Liver (tissue), 9 donors: Measurements from ENCODE around the gene THEMIS. TPM values are rescaled to one million over a fixed set of nuclear protein-coding genes. Genes with fewer than 3 reads are reported as not detected.

Source experiments
- DNase-seq: peaks from one replicate; pipeline ENCODE4 v3.0.0-alpha.2; 2017; ENCODE audit warnings: low spot score
- H3K27ac ChIP-seq, 2 donors: one replicate each; pipeline ENCODE4 v1.7.0; 2013; ENCODE audit warnings: inconsistent platforms in 2 of 2, low read length in 2 of 2, control low read depth in 1 of 2, low read depth in 1 of 2, mild to moderate bottlenecking in 1 of 2
- H3K27me3 ChIP-seq, 4 donors: one replicate each; pipeline versions ENCODE4 v1.6.1 to v1.7.0; 2013; ENCODE audit warnings: low read length in 3 of 4, inconsistent platforms in 1 of 4, mild to moderate bottlenecking in 1 of 4, moderate library complexity in 1 of 4; ENCODE audit not compliant: control insufficient read depth in 4 of 4, insufficient read depth in 4 of 4
- H3K36me3 ChIP-seq, 4 donors: one replicate each; pipeline versions ENCODE4 v1.6.1 to v1.7.0; 2013; ENCODE audit warnings: low read length in 3 of 4, mild to moderate bottlenecking in 3 of 4, low read depth in 1 of 4, moderate library complexity in 1 of 4; ENCODE audit not compliant: control insufficient read depth in 4 of 4, insufficient read depth in 3 of 4
- H3K4me1 ChIP-seq, 4 donors: one replicate each; pipeline versions ENCODE4 v1.6.1 to v1.7.0; 2013; ENCODE audit warnings: low read length in 3 of 4, mild to moderate bottlenecking in 3 of 4, moderate library complexity in 1 of 4; ENCODE audit not compliant: control insufficient read depth in 4 of 4, insufficient read depth in 4 of 4
- H3K4me3 ChIP-seq, 3 donors: one replicate each; pipeline versions ENCODE4 v1.6.1 to v1.7.0; 2013; ENCODE audit warnings: low read length in 3 of 3, control low read depth in 1 of 3, low read depth in 1 of 3, mild to moderate bottlenecking in 1 of 3
- H3K9ac ChIP-seq, 2 donors: one replicate each; pipeline ENCODE4 v1.7.0; 2013; ENCODE audit warnings: low read length in 2 of 2, mild to moderate bottlenecking in 2 of 2, moderate library complexity in 2 of 2, control low read depth in 1 of 2, low read depth in 1 of 2
- H3K9me3 ChIP-seq, 4 donors: one replicate each; pipeline versions ENCODE4 v1.6.1 to v1.7.0; 2013; ENCODE audit warnings: low read length in 3 of 4; ENCODE audit not compliant: control insufficient read depth in 4 of 4
- ATF3 ChIP-seq: IDR thresholded peaks from 2 replicates; pipeline ENCODE4 v1.6.1; 2016; ENCODE audit warnings: antibody characterized with exemption
- CTCF ChIP-seq: fragments of 150-350 bp; IDR thresholded peaks from 2 replicates; pipeline ENCODE4 v1.5.1; 2017; ENCODE audit warnings: improper control_type of control experiment, low read depth, low read length; ENCODE audit not compliant: missing input control
- EGR1 ChIP-seq, 2 donors: IDR thresholded peaks; 2 replicates each; pipeline ENCODE4 v1.6.1; 2016 to 2018; ENCODE audit warnings: antibody characterized with exemption in 2 of 2, low read depth in 2 of 2
- FOXA1 ChIP-seq: IDR thresholded peaks from 2 replicates; pipeline ENCODE4 v1.6.1; 2016; ENCODE audit warnings: antibody characterized with exemption
- FOXA2 ChIP-seq: IDR thresholded peaks from 2 replicates; pipeline ENCODE4 v1.6.1; 2016; ENCODE audit warnings: antibody characterized with exemption
- GABPA ChIP-seq, 2 donors: IDR thresholded peaks in 1 of 2; conservative IDR thresholded peaks in 1 of 2; 2 replicates each; pipeline ENCODE4 v1.6.1; 2016; ENCODE audit warnings: antibody characterized with exemption in 2 of 2, mild to moderate bottlenecking in 1 of 2, moderate library complexity in 1 of 2
- HNF4A ChIP-seq, 2 donors: conservative IDR thresholded peaks; 2 replicates each; pipeline ENCODE4 v1.6.1; 2016; ENCODE audit warnings: antibody characterized with exemption in 2 of 2, mild to moderate bottlenecking in 2 of 2
- HNF4G ChIP-seq: IDR thresholded peaks from 2 replicates; pipeline ENCODE4 v1.6.1; 2016; ENCODE audit warnings: antibody characterized with exemption
- JUND ChIP-seq, 2 donors: IDR thresholded peaks; 2 replicates each; pipeline ENCODE4 v1.6.1; 2016; ENCODE audit warnings: antibody characterized with exemption in 2 of 2
- MAX ChIP-seq: IDR thresholded peaks from 2 replicates; pipeline ENCODE4 v1.6.1; 2016; ENCODE audit warnings: antibody characterized with exemption
- NR2F2 ChIP-seq: IDR thresholded peaks from 2 replicates; pipeline ENCODE4 v1.6.1; 2016; ENCODE audit warnings: antibody characterized with exemption
- RAD21 ChIP-seq, 2 donors: IDR thresholded peaks; 2 replicates each; pipeline ENCODE4 v1.6.1; 2016; ENCODE audit warnings: antibody characterized with exemption in 2 of 2, mild to moderate bottlenecking in 2 of 2
- REST ChIP-seq: IDR thresholded peaks from 2 replicates; pipeline ENCODE4 v1.6.1; 2016; ENCODE audit warnings: antibody characterized with exemption, mild to moderate bottlenecking
- RXRA ChIP-seq, 2 donors: IDR thresholded peaks; 2 replicates each; pipeline ENCODE4 v1.6.1; 2017 to 2018; ENCODE audit warnings: antibody characterized with exemption in 2 of 2, mild to moderate bottlenecking in 1 of 2
- SP1 ChIP-seq: IDR thresholded peaks from 2 replicates; pipeline ENCODE4 v1.6.1; 2018; ENCODE audit warnings: antibody characterized with exemption, mild to moderate bottlenecking
- TAF1 ChIP-seq: conservative IDR thresholded peaks from 2 replicates; pipeline ENCODE4 v1.6.1; 2016; ENCODE audit warnings: antibody characterized with exemption, mild to moderate bottlenecking
- YY1 ChIP-seq: IDR thresholded peaks from 2 replicates; pipeline ENCODE4 v1.6.1; 2016; ENCODE audit warnings: antibody characterized with exemption, mild to moderate bottlenecking
- ZBTB33 ChIP-seq: IDR thresholded peaks from 2 replicates; pipeline ENCODE4 v1.6.1; 2016; ENCODE audit warnings: antibody characterized with exemption
- WGBS: extraction: QIAGEN DNeasy Blood & Tissue Kit; methylation state at CpG from one replicate; pipeline ENCODE4 v1.1.7; 2013; 5-methylcytosine and 5-hydroxymethylcytosine counted together
- polyA plus RNA-seq, 2 donors: library from polyadenylated mRNA; stranded (reverse) in 1 of 2; unstranded in 1 of 2; fragments of 200-250 nt in 1 of 2; fragments of >200 nt in 1 of 2; fragmentation: Nextera tagmentation in 1 of 2; extraction: Ambion mirVana in 1 of 2; gene quantifications; one replicate each; pipeline versions ENCODE4 v1.2.1 to v1.2.3, GENCODE V29; 2013 to 2015
- total RNA-seq, 2 donors: library from RNA; depleted of rRNA; stranded (reverse); fragments of >200 nt; gene quantifications; one replicate each; pipeline ENCODE4 v1.2.3, GENCODE V29; 2014
- donor health status: healthy.
- donor health status: healthy.
- donor health status: healthy.
- donor health status: healthy.
- donor health status: healthy.

Gene THEMIS
- total and polyA plus RNA-seq, 4 donors, result 0.05 to 0.59 (median 0.21) TPM

- Histone ChIP-seq H3K27ac (no peak overlapping the region), H3K27me3 (peaks cover 0 to 4% (median 0%) of the 10 kb centered on the region in 4 donors), H3K9me3 (no peaks in the 10 kb centered on the region), H3K9ac (no peak overlapping the region), H3K4me1 (no peaks in the 10 kb centered on the region), H3K36me3 (no peaks in the 10 kb centered on the region), H3K4me3 (no peak overlapping the region)
- no peak for DNase-seq
- TF ChIP-seq EGR1 (IDR thresholded peaks at IDR 0.05; ENCODE audit: low read depth in 2 of 2), result no peak
- TF ChIP-seq RAD21 (IDR thresholded peaks at IDR 0.05), result peak; percentile 92 to 96
- peak; percentile 67 for TF ChIP-seq CTCF
Observed at GRCh38 chr6:127737009-127737486, 163.8 kb downstream of the THEMIS start.

GRCh38 chr6:127732927-127733326 is 167.9 kb downstream of the THEMIS start:
- WGBS, result 70% methylated on average over 3 of the region's 3 CpGs
- H3K36me3 ChIP-seq, result no peaks in the 10 kb centered on the region
- no peak overlapping the region for H3K27ac ChIP-seq
- no peaks in the 10 kb centered on the region for H3K27me3 ChIP-seq
- no peak overlapping the region for H3K4me3 ChIP-seq
- H3K4me1 ChIP-seq, result no peaks in the 10 kb centered on the region
- H3K9me3 ChIP-seq, result no peaks in the 10 kb centered on the region
- TF ChIP-seq MAX (no peak), RXRA (IDR thresholded peaks at IDR 0.05) (no peak), CTCF (no peak), RAD21 (IDR thresholded peaks at IDR 0.05) (no peak), SP1 (no peak), GABPA (IDR thresholded peaks at IDR 0.05 in 1 of 2, conservative IDR thresholded peaks at IDR 0.05 in 1 of 2) (no peak), ZBTB33 (no peak), HNF4A (conservative IDR thresholded peaks at IDR 0.05) (no peak), FOXA2 (no peak), JUND (IDR thresholded peaks at IDR 0.05) (no peak), YY1 (no peak), FOXA1 (no peak), TAF1 (no peak), ATF3 (no peak), REST (no peak), HNF4G (no peak), EGR1 (IDR thresholded peaks at IDR 0.05; ENCODE audit: low read depth in 2 of 2) (no peak), NR2F2 (no peak)
- H3K9ac ChIP-seq, result no peak overlapping the region
- no peak for DNase-seq
